GM23338 (cell line): Measurements from ENCODE around the gene NCKAP5. TPM values are rescaled to one million over a fixed set of nuclear protein-coding genes. Genes with fewer than 3 reads are reported as not detected.

Experiments
- ATAC-seq: fragments of 200-7000 bp; cut with Tn5 transposase; 3 replicates; pipeline ENCODE4 v1.9.1; 2020
- DNase-seq: peaks from one replicate; pipeline ENCODE4 v3.0.0-alpha.2; 2015; ENCODE audit warnings: low spot score
- H2AFZ ChIP-seq: fragments of 200-600 bp; sonication (generic); 2 replicates; pipeline ENCODE4 v1.8.0; 2016; ENCODE audit warnings: antibody characterized with exemption, mild to moderate bottlenecking, moderate library complexity
- H3F3A ChIP-seq: fragments of 200-600 bp; sonication (generic); replicated peaks from 2 replicates; pipeline ENCODE4 v1.8.0; 2017; ENCODE audit warnings: antibody characterized with exemption, mixed run types, low read depth
- H3K27ac ChIP-seq: fragments of 200-600 bp; sonication (generic); 2 replicates; pipeline ENCODE4 v1.6.1; 2016; ENCODE audit warnings: low read depth
- H3K27me3 ChIP-seq: fragments of 200-600 bp; sonication (generic); 2 replicates; pipeline ENCODE4 v1.8.0; 2016; ENCODE audit warnings: mild to moderate bottlenecking, mixed run types, moderate library complexity; ENCODE audit not compliant: insufficient read depth
- H3K36me3 ChIP-seq: fragments of 200-600 bp; sonication (generic); 2 replicates; pipeline ENCODE4 v1.8.0; 2016; ENCODE audit warnings: mild to moderate bottlenecking; ENCODE audit not compliant: insufficient read depth
- H3K4me1 ChIP-seq: fragments of 200-600 bp; sonication (generic); 2 replicates; pipeline ENCODE4 v1.8.0; 2016; ENCODE audit warnings: mild to moderate bottlenecking, moderate library complexity; ENCODE audit not compliant: insufficient read depth
- H3K4me2 ChIP-seq: fragments of 200-600 bp; sonication (generic); 2 replicates; pipeline ENCODE4 v1.7.1; 2017; ENCODE audit warnings: mixed run types
- H3K4me3 ChIP-seq: fragments of 200-600 bp; sonication (generic); 2 replicates; pipeline ENCODE4 v1.6.1; 2016; ENCODE audit warnings: mixed run types
- H3K79me2 ChIP-seq: fragments of 200-600 bp; sonication (generic); replicated peaks from 2 replicates; pipeline ENCODE4 v1.8.0; 2017; ENCODE audit warnings: mild to moderate bottlenecking; ENCODE audit not compliant: insufficient read depth
- H3K9me2 ChIP-seq: fragments of 200-600 bp; sonication (generic); 2 replicates; pipeline ENCODE4 v1.8.0; 2017; ENCODE audit not compliant: insufficient read depth
- H4K20me1 ChIP-seq: fragments of 200-600 bp; sonication (generic); replicated peaks from 2 replicates; pipeline ENCODE4 v1.8.0; 2017; ENCODE audit warnings: mild to moderate bottlenecking; ENCODE audit not compliant: insufficient read depth
- H3K27ac Mint-ChIP-seq: 2 replicates; pipeline ENCODE4 v1.8.0; 2020; ENCODE audit warnings: inconsistent platforms, mild to moderate bottlenecking, moderate library complexity, mixed read lengths
- H3K27me3 Mint-ChIP-seq: 3 replicates; pipeline ENCODE4 v1.8.0; 2022; ENCODE audit warnings: low read depth, mild to moderate bottlenecking, moderate library complexity, mixed read lengths, inconsistent platforms; ENCODE audit not compliant: insufficient read depth, poor library complexity
- H3K36me3 Mint-ChIP-seq: 3 replicates; pipeline ENCODE4 v1.8.0; 2021; ENCODE audit warnings: low read depth, mild to moderate bottlenecking, inconsistent platforms, moderate library complexity, mixed read lengths
- H3K4me1 Mint-ChIP-seq: 3 replicates; pipeline ENCODE4 v1.8.0; 2020; ENCODE audit warnings: mild to moderate bottlenecking, inconsistent platforms, mixed read lengths
- H3K4me3 Mint-ChIP-seq: 3 replicates; pipeline ENCODE4 v1.8.0; 2021; ENCODE audit warnings: moderate library complexity, mild to moderate bottlenecking, inconsistent platforms, mixed read lengths
- H3K9me3 Mint-ChIP-seq: 3 replicates; pipeline ENCODE4 v1.8.0; 2020; ENCODE audit warnings: moderate library complexity, mild to moderate bottlenecking, inconsistent platforms, mixed read lengths
- CREB1 ChIP-seq: fragments of 250-450 bp; sonication (Bioruptor Pico); IDR thresholded peaks from 2 replicates; pipeline ENCODE4 v1.5.0; 2020; ENCODE audit warnings: low read depth, mild to moderate bottlenecking, moderate library complexity
- EZH2 ChIP-seq: fragments of 200-600 bp; sonication (generic); IDR thresholded peaks from one replicate; pipeline ENCODE4 v1.8.0; 2017; ENCODE audit warnings: antibody characterized with exemption, mild to moderate bottlenecking, low read depth; ENCODE audit not compliant: unreplicated experiment
- POLR2AphosphoS5 ChIP-seq: IDR thresholded peaks from 2 replicates; pipeline ENCODE4 v1.6.1; 2016; ENCODE audit warnings: antibody characterized with exemption, low read depth
- STAT1 ChIP-seq: IDR thresholded peaks from one replicate; pipeline ENCODE4 v1.6.1; 2016; ENCODE audit warnings: antibody characterized with exemption; ENCODE audit not compliant: unreplicated experiment
- ZNF114 ChIP-seq: fragments of 250-450 bp; sonication (Bioruptor Pico); IDR thresholded peaks from 2 replicates; pipeline ENCODE4 v1.5.0; 2020; ENCODE audit warnings: mild to moderate bottlenecking, moderate library complexity
- polyA plus RNA-seq: library from polyadenylated mRNA; unstranded; fragments of >200 nt; fragmentation: Nextera tagmentation; extraction: Ambion mirVana; gene quantifications from 2 replicates; pipeline ENCODE4 v1.2.1, GENCODE V29; 2016
- total RNA-seq: library from RNA; depleted of rRNA; stranded (reverse); fragments of >200 nt; shearing (Covaris generic); gene quantifications from 2 replicates; pipeline ENCODE4 v1.2.3, GENCODE V29; 2014
- TF ChIP-seq, protein P1 (sequence below): fragments of 250-450 bp; sonication (Bioruptor Pico); IDR thresholded peaks from 2 replicates; pipeline ENCODE4 v1.5.0; 2020; ENCODE audit warnings: mild to moderate bottlenecking, moderate library complexity
- TF ChIP-seq, protein P2 (sequence below), 2 experiments: fragments of 200-600 bp in 1 of 2; sonication (generic) in 1 of 2; conservative IDR thresholded peaks; 2 replicates each; pipeline versions ENCODE4 v1.5.1 to v1.6.1; 2016 to 2017; ENCODE audit warnings: antibody characterized with exemption in 2 of 2, low read depth in 2 of 2, mild to moderate bottlenecking in 2 of 2, moderate library complexity in 1 of 2
- TF ChIP-seq, protein P3 (sequence below): IDR thresholded peaks from one replicate; pipeline ENCODE4 v1.6.1; 2018; ENCODE audit warnings: antibody characterized with exemption; ENCODE audit not compliant: unreplicated experiment
- TF ChIP-seq, protein P4 (sequence below): IDR thresholded peaks from 2 replicates; pipeline ENCODE4 v1.6.1; 2016; ENCODE audit warnings: antibody characterized with exemption

Gene NCKAP5
- total and polyA plus RNA-seq, 2 experiments from 2014 or later, result 0.34 to 0.73 TPM

DNA sequence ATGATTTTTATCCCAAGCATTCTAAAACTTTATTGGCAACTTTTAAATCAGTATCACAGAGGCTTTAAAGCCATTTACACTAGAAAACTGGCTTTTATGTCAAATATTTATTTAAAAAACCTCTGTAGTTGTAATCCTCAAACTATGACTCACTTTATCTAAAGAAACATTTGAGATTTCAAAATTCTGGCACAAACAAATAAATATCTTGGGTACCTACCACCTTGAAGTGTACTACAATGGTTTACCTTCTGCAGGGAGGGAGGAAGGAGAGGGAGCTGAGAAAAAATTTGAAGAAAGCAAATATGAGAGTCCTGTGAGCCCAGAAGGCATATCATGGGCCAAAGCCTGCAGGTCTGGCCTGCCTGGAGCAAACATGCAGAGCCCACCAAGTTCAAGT is 155.6 kb downstream of the NCKAP5 start:
- H3K36me3 ChIP-seq, result no peaks in the 10 kb centered on the region
- no peaks in the 10 kb centered on the region for H3K27me3 ChIP-seq
- no peak overlapping the region for H3K4me3 Mint-ChIP-seq
- H3K79me2 ChIP-seq, result no peaks in the 10 kb centered on the region
- no peaks in the 10 kb centered on the region for H3F3A ChIP-seq
- no peaks in the 10 kb centered on the region for H4K20me1 ChIP-seq
- no peak overlapping the region for H3K4me2 ChIP-seq
- H3K27ac ChIP-seq, result no peak overlapping the region
- DNase-seq, result no peak
- H3K4me3 ChIP-seq, result no peak overlapping the region
- H3K27me3 Mint-ChIP-seq, result peaks cover 8% of the 10 kb centered on the region
- no peak overlapping the region for H3K27ac Mint-ChIP-seq
- no peak for ATAC-seq
- no peaks in the 10 kb centered on the region for H3K4me1 ChIP-seq
- H3K9me3 Mint-ChIP-seq, result no peaks in the 10 kb centered on the region
- H3K36me3 Mint-ChIP-seq, result no peaks in the 10 kb centered on the region
- TF ChIP-seq, protein P1, sequence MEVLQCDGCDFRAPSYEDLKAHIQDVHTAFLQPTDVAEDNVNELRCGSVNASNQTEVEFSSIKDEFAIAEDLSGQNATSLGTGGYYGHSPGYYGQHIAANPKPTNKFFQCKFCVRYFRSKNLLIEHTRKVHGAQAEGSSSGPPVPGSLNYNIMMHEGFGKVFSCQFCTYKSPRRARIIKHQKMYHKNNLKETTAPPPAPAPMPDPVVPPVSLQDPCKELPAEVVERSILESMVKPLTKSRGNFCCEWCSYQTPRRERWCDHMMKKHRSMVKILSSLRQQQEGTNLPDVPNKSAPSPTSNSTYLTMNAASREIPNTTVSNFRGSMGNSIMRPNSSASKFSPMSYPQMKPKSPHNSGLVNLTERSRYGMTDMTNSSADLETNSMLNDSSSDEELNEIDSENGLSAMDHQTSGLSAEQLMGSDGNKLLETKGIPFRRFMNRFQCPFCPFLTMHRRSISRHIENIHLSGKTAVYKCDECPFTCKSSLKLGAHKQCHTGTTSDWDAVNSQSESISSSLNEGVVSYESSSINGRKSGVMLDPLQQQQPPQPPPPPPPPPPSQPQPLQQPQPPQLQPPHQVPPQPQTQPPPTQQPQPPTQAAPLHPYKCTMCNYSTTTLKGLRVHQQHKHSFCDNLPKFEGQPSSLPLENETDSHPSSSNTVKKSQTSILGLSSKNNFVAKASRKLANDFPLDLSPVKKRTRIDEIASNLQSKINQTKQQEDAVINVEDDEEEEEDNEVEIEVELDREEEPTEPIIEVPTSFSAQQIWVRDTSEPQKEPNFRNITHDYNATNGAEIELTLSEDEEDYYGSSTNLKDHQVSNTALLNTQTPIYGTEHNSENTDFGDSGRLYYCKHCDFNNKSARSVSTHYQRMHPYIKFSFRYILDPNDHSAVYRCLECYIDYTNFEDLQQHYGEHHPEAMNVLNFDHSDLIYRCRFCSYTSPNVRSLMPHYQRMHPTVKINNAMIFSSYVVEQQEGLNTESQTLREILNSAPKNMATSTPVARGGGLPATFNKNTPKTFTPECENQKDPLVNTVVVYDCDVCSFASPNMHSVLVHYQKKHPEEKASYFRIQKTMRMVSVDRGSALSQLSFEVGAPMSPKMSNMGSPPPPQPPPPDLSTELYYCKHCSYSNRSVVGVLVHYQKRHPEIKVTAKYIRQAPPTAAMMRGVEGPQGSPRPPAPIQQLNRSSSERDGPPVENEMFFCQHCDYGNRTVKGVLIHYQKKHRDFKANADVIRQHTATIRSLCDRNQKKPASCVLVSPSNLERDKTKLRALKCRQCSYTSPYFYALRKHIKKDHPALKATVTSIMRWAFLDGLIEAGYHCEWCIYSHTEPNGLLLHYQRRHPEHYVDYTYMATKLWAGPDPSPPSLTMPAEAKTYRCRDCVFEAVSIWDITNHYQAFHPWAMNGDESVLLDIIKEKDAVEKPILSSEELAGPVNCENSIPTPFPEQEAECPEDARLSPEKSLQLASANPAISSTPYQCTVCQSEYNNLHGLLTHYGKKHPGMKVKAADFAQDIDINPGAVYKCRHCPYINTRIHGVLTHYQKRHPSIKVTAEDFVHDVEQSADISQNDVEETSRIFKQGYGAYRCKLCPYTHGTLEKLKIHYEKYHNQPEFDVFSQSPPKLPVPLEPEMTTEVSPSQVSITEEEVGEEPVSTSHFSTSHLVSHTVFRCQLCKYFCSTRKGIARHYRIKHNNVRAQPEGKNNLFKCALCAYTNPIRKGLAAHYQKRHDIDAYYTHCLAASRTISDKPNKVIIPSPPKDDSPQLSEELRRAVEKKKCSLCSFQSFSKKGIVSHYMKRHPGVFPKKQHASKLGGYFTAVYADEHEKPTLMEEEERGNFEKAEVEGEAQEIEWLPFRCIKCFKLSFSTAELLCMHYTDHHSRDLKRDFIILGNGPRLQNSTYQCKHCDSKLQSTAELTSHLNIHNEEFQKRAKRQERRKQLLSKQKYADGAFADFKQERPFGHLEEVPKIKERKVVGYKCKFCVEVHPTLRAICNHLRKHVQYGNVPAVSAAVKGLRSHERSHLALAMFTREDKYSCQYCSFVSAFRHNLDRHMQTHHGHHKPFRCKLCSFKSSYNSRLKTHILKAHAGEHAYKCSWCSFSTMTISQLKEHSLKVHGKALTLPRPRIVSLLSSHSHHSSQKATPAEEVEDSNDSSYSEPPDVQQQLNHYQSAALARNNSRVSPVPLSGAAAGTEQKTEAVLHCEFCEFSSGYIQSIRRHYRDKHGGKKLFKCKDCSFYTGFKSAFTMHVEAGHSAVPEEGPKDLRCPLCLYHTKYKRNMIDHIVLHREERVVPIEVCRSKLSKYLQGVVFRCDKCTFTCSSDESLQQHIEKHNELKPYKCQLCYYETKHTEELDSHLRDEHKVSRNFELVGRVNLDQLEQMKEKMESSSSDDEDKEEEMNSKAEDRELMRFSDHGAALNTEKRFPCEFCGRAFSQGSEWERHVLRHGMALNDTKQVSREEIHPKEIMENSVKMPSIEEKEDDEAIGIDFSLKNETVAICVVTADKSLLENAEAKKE (CRISPR knock-in tag), result no peak
- TF ChIP-seq ZNF114 (no peak), EZH2 (no peak), STAT1 (no peak), POLR2AphosphoS5 (no peak), CREB1 (CRISPR knock-in tag) (no peak)
- TF ChIP-seq, protein P2, sequence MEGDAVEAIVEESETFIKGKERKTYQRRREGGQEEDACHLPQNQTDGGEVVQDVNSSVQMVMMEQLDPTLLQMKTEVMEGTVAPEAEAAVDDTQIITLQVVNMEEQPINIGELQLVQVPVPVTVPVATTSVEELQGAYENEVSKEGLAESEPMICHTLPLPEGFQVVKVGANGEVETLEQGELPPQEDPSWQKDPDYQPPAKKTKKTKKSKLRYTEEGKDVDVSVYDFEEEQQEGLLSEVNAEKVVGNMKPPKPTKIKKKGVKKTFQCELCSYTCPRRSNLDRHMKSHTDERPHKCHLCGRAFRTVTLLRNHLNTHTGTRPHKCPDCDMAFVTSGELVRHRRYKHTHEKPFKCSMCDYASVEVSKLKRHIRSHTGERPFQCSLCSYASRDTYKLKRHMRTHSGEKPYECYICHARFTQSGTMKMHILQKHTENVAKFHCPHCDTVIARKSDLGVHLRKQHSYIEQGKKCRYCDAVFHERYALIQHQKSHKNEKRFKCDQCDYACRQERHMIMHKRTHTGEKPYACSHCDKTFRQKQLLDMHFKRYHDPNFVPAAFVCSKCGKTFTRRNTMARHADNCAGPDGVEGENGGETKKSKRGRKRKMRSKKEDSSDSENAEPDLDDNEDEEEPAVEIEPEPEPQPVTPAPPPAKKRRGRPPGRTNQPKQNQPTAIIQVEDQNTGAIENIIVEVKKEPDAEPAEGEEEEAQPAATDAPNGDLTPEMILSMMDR (conservative IDR thresholded peaks at IDR 0.05; ENCODE audit: low read depth in 2 of 2), result no peak
- TF ChIP-seq, protein P3, sequence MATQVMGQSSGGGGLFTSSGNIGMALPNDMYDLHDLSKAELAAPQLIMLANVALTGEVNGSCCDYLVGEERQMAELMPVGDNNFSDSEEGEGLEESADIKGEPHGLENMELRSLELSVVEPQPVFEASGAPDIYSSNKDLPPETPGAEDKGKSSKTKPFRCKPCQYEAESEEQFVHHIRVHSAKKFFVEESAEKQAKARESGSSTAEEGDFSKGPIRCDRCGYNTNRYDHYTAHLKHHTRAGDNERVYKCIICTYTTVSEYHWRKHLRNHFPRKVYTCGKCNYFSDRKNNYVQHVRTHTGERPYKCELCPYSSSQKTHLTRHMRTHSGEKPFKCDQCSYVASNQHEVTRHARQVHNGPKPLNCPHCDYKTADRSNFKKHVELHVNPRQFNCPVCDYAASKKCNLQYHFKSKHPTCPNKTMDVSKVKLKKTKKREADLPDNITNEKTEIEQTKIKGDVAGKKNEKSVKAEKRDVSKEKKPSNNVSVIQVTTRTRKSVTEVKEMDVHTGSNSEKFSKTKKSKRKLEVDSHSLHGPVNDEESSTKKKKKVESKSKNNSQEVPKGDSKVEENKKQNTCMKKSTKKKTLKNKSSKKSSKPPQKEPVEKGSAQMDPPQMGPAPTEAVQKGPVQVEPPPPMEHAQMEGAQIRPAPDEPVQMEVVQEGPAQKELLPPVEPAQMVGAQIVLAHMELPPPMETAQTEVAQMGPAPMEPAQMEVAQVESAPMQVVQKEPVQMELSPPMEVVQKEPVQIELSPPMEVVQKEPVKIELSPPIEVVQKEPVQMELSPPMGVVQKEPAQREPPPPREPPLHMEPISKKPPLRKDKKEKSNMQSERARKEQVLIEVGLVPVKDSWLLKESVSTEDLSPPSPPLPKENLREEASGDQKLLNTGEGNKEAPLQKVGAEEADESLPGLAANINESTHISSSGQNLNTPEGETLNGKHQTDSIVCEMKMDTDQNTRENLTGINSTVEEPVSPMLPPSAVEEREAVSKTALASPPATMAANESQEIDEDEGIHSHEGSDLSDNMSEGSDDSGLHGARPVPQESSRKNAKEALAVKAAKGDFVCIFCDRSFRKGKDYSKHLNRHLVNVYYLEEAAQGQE, result no peak
- TF ChIP-seq, protein P4, sequence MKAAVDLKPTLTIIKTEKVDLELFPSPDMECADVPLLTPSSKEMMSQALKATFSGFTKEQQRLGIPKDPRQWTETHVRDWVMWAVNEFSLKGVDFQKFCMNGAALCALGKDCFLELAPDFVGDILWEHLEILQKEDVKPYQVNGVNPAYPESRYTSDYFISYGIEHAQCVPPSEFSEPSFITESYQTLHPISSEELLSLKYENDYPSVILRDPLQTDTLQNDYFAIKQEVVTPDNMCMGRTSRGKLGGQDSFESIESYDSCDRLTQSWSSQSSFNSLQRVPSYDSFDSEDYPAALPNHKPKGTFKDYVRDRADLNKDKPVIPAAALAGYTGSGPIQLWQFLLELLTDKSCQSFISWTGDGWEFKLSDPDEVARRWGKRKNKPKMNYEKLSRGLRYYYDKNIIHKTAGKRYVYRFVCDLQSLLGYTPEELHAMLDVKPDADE, result no peak
- peaks cover 19% of the 10 kb centered on the region for H3K4me1 Mint-ChIP-seq
- H3K9me2 ChIP-seq, result no peaks in the 10 kb centered on the region
- H2AFZ ChIP-seq, result no peak overlapping the region
